Activated naive CD8-positive, alpha-beta T cell treated with anti-CD3 and anti-CD28 coated beads, Interleukin-2, amount 50 U/mL, for 16 hours (primary cell): ENCODE measurements around the gene ULBP1.
"Not testable (repeated sequence)": the region's sequence is repeated elsewhere in the genome, so short reads cannot be mapped to it uniquely, and the experiment has no call there.

Experiments used
- DNase-seq: peaks from one replicate; pipeline ENCODE4 v3.0.0-alpha.2; 2020; ENCODE audit warnings: low read depth, low spot score

Gene ULBP1

GRCh38 chr6:150004783-150005717, 41.3 kb downstream of the ULBP1 start:
- peak; percentile 76 for DNase-seq

GRCh38 chr6:150005761-150006651, 42.3 kb downstream of the ULBP1 start:
- DNase-seq, result no peak

- DNase-seq, result no peak
Measured at GRCh38 chr6:150006961-150007464, 43.3 kb downstream of the ULBP1 start.

GRCh38 chr6:150008588-150008987, 44.8 kb downstream of the ULBP1 start:
- DNase-seq, result no peak

GRCh38 chr6:150012846-150013784, 49.4 kb downstream of the ULBP1 start:
- not testable (repeated sequence) for DNase-seq

GRCh38 chr6:150013785-150014622, 50.3 kb downstream of the ULBP1 start:
- not testable (repeated sequence) for DNase-seq

- DNase-seq, result not testable (repeated sequence)
Measured at GRCh38 chr6:150014623-150015280, 51.0 kb downstream of the ULBP1 start.

GRCh38 chr6:150015281-150016001, 51.7 kb downstream of the ULBP1 start:
- DNase-seq, result not testable (repeated sequence)

GRCh38 chr6:150016324-150017185, 52.8 kb downstream of the ULBP1 start:
- DNase-seq, result no peak

GRCh38 chr6:150017186-150017521, 53.4 kb downstream of the ULBP1 start:
- DNase-seq, result not testable (repeated sequence)

GRCh38 chr6:150018846-150019580, 55.3 kb downstream of the ULBP1 start:
- DNase-seq, result no peak

GRCh38 chr6:150021870-150022269, 58.1 kb downstream of the ULBP1 start:
- not testable (repeated sequence) for DNase-seq
